ENCODE results near the gene TAS2R43. TPM values are rescaled to one million over a fixed set of nuclear protein-coding genes. Genes with fewer than 3 reads are reported as not detected.
"Not testable (repeated sequence)": the region's sequence is repeated elsewhere in the genome, so short reads cannot be mapped to it uniquely, and the experiment has no call there.

TAS2R43 gene
- total and polyA plus RNA-seq, 2 experiments from 2014 or later = not detected

DNA sequence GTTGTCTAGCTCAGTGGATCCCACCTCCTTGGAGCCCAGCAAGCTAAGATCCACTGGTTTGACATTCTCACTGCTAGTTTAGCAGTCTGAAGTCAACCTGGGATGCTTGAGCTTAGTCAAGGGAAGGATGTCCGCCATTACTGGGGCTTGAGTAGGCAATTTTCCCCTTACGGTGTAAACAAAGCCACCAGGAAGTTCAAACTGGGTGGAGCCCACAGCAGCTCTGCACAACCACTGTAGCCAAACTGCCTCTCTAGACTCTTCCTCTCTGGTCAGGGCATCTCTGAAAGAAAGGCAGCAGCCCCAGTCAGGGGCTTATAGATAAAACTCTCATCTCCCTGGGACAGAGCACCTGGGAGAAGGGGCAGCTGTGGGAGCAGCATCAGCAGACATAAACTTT is 16.7 kb upstream of the TAS2R43 start:
- no peak overlapping the region for H3K9ac ChIP-seq
- no peaks in the 10 kb centered on the region for H4K20me1 ChIP-seq (ENCODE audit: insufficient read depth)
- H3K27ac ChIP-seq = no peak overlapping the region
- no peak overlapping the region for H3K4me3 ChIP-seq
- H3K79me2 ChIP-seq (ENCODE audit: insufficient read depth) = peaks cover 86% of the 10 kb centered on the region
- TF ChIP-seq EZH2phosphoT487 (IDR thresholded peaks at IDR 0.05; ENCODE audit: insufficient read depth, low read depth) (no peak), EZH2 (IDR thresholded peaks at IDR 0.05; ENCODE audit: insufficient read depth, poor library complexity, severe bottlenecking) (no peak)
- 95 to 96% methylated on average over 2 of the region's 2 CpGs for WGBS, 2 experiments (ENCODE audit: low coverage in 1 of 2, low lambda C conversion rate in 2 of 2, missing lambda C conversion rate in 2 of 2)
- no peaks in the 10 kb centered on the region for H3K4me1 ChIP-seq (ENCODE audit: insufficient read depth)
- in situ Hi-C loops (cut with MboI) = no loop called here
- no peaks in the 10 kb centered on the region for H3K27me3 ChIP-seq (replicated peaks; ENCODE audit: insufficient read depth)
- H3K4me2 ChIP-seq (ENCODE audit: unreplicated experiment) = no peak overlapping the region
- H3F3A ChIP-seq (ENCODE audit: insufficient read depth) = no peaks in the 10 kb centered on the region
- no peaks in the 10 kb centered on the region for H3K9me3 ChIP-seq (ENCODE audit: low read depth)
- no peak for DNase-seq
- H2AFZ ChIP-seq = no peak overlapping the region
- no peaks in the 10 kb centered on the region for H3K9me2 ChIP-seq (ENCODE audit: insufficient read depth)
- H3K36me3 ChIP-seq (ENCODE audit: low read depth) = no peaks in the 10 kb centered on the region

DNA sequence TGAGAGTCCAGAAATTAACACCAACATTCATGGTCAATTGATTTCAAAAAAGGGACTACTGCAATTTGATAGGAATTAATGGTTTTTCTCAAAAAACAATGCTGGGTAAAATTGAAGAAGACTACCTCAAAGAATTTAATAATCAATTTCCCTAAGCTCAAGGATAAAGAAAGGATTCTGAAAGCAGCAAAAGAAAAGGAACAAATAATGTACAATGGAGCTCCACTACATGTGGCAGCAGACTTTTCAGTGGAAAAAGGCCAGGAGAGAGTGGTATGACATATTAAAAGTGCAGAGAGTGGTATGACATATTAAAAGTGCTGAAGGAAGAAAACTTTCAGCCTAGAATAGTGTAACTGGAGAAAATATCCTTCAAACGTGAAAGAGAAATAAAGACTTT is 15.6 kb upstream of the TAS2R43 start:
- no peaks in the 10 kb centered on the region for H3K27me3 ChIP-seq (replicated peaks; ENCODE audit: insufficient read depth)
- TF ChIP-seq EZH2 (IDR thresholded peaks at IDR 0.05; ENCODE audit: insufficient read depth, poor library complexity, severe bottlenecking) = no peak
- TF ChIP-seq EZH2phosphoT487 (IDR thresholded peaks at IDR 0.05; ENCODE audit: insufficient read depth, low read depth) = no peak
- no peaks in the 10 kb centered on the region for H3K9me3 ChIP-seq (ENCODE audit: low read depth)
- H3K4me2 ChIP-seq (ENCODE audit: unreplicated experiment) = no peak overlapping the region
- WGBS, 2 experiments (ENCODE audit: low coverage in 1 of 2, low lambda C conversion rate in 2 of 2, missing lambda C conversion rate in 2 of 2) = 97 to 100% methylated on average over 1 of the region's 1 CpG
- DNase-seq = no peak
- no peaks in the 10 kb centered on the region for H3K36me3 ChIP-seq (ENCODE audit: low read depth)
- H3K4me1 ChIP-seq (ENCODE audit: insufficient read depth) = no peaks in the 10 kb centered on the region
- no peak overlapping the region for H3K4me3 ChIP-seq
- H3F3A ChIP-seq (ENCODE audit: insufficient read depth) = no peaks in the 10 kb centered on the region
- no peak overlapping the region for H3K27ac ChIP-seq
- H3K79me2 ChIP-seq (ENCODE audit: insufficient read depth) = peaks cover 77% of the 10 kb centered on the region
- H4K20me1 ChIP-seq (ENCODE audit: insufficient read depth) = no peaks in the 10 kb centered on the region
- H2AFZ ChIP-seq = no peak overlapping the region
- no peak overlapping the region for H3K9ac ChIP-seq
- no peaks in the 10 kb centered on the region for H3K9me2 ChIP-seq (ENCODE audit: insufficient read depth)
- in situ Hi-C loops (cut with MboI) = no loop called here

DNA sequence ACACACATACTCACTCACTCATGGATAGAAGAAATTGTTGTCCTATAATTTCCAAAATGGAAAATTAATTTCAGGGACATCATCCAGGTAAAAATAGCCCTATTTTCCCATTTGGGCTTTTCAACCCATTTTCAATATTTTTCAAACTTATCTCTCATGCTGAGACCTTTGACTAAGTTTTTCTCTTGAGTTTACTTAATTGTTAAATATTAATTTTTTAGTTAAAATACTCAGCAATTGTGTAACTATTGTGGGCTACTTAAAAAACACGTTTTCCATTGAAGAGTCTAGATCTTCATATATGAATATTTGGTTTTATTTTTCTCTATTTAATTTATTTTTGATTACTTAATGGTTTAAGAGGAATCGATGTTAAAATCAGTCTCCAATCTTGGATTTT is 14.2 kb upstream of the TAS2R43 start:
- H3K4me2 ChIP-seq (ENCODE audit: unreplicated experiment) = no peak overlapping the region
- no peaks in the 10 kb centered on the region for H4K20me1 ChIP-seq (ENCODE audit: insufficient read depth)
- H3K27me3 ChIP-seq (replicated peaks; ENCODE audit: insufficient read depth) = no peaks in the 10 kb centered on the region
- H3F3A ChIP-seq (ENCODE audit: insufficient read depth) = no peaks in the 10 kb centered on the region
- no peaks in the 10 kb centered on the region for H3K36me3 ChIP-seq (ENCODE audit: low read depth)
- in situ Hi-C loops (cut with MboI) = no loop called here
- H3K79me2 ChIP-seq (ENCODE audit: insufficient read depth) = peaks cover 64% of the 10 kb centered on the region
- no peaks in the 10 kb centered on the region for H3K9me2 ChIP-seq (ENCODE audit: insufficient read depth)
- no peak for TF ChIP-seq EZH2 (IDR thresholded peaks at IDR 0.05; ENCODE audit: insufficient read depth, poor library complexity, severe bottlenecking)
- TF ChIP-seq EZH2phosphoT487 (IDR thresholded peaks at IDR 0.05; ENCODE audit: insufficient read depth, low read depth) = no peak
- WGBS, 2 experiments (ENCODE audit: low coverage in 1 of 2, low lambda C conversion rate in 2 of 2, missing lambda C conversion rate in 2 of 2) = 93 to 98% methylated on average over 2 of the region's 2 CpGs
- no peak overlapping the region for H3K9ac ChIP-seq
- no peaks in the 10 kb centered on the region for H3K4me1 ChIP-seq (ENCODE audit: insufficient read depth)
- no peak for DNase-seq
- no peak overlapping the region for H3K27ac ChIP-seq
- no peak overlapping the region for H3K4me3 ChIP-seq
- H2AFZ ChIP-seq = no peak overlapping the region
- no peaks in the 10 kb centered on the region for H3K9me3 ChIP-seq (ENCODE audit: low read depth)

DNA sequence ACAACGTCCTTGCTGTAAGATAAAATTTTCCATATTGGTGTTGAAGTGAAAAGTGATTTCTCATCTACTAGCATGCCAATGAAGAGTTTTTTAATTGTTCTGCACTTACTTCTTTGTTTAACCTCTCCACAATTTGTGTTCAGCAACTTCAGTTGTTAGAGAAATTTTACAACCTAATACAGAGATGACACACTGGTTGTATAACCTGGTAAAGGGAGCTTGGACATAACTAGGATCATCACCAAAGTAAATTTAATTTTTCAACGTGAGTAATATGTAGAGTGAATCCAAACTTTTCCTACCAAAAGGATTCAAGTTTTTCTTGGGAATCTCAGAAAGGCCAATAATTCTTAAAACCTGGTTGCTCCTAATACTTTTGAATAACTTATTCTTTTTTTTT is 13.4 kb upstream of the TAS2R43 start:
- 70 to 80% methylated on average over 2 of the region's 2 CpGs for WGBS, 2 experiments (ENCODE audit: low coverage in 1 of 2, low lambda C conversion rate in 2 of 2, missing lambda C conversion rate in 2 of 2)
- no peaks in the 10 kb centered on the region for H3K27me3 ChIP-seq (replicated peaks; ENCODE audit: insufficient read depth)
- TF ChIP-seq EZH2 (IDR thresholded peaks at IDR 0.05; ENCODE audit: insufficient read depth, poor library complexity, severe bottlenecking) (no peak), EZH2phosphoT487 (IDR thresholded peaks at IDR 0.05; ENCODE audit: insufficient read depth, low read depth) (no peak)
- H3K9me3 ChIP-seq (ENCODE audit: low read depth) = no peaks in the 10 kb centered on the region
- no peak for DNase-seq
- no peaks in the 10 kb centered on the region for H3K4me1 ChIP-seq (ENCODE audit: insufficient read depth)
- in situ Hi-C loops (cut with MboI) = no loop called here
- no peak overlapping the region for H3K4me2 ChIP-seq (ENCODE audit: unreplicated experiment)
- H2AFZ ChIP-seq = no peak overlapping the region
- H3K79me2 ChIP-seq (ENCODE audit: insufficient read depth) = peaks cover 64% of the 10 kb centered on the region
- H3K4me3 ChIP-seq = no peak overlapping the region
- H3K27ac ChIP-seq = no peak overlapping the region
- H3K9ac ChIP-seq = no peak overlapping the region
- no peaks in the 10 kb centered on the region for H3F3A ChIP-seq (ENCODE audit: insufficient read depth)
- no peaks in the 10 kb centered on the region for H4K20me1 ChIP-seq (ENCODE audit: insufficient read depth)
- no peaks in the 10 kb centered on the region for H3K9me2 ChIP-seq (ENCODE audit: insufficient read depth)
- H3K36me3 ChIP-seq (ENCODE audit: low read depth) = no peaks in the 10 kb centered on the region

DNA sequence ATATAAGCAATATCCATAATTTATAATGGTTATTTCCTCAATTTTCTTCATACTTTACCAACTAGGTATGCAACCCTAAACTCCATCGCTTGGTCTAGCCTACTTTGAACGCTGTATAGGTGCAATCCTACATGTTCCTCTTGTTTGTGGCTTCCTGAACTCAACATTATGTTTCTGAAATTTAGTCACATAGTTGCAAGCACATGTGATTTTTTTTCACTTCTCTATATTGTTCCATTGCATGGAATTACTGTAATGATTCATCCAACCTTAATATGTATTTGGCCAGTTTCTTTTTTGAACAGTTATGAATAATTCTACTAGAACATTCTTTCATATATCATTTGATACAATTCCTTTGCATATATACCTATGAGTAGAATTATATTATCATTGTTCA is 2.8 kb upstream of the TAS2R43 start:
- H3K4me3 ChIP-seq; H3K27me3 ChIP-seq (replicated peaks; ENCODE audit: insufficient read depth); in situ Hi-C loops (cut with MboI); H3K27ac ChIP-seq; H3F3A ChIP-seq (ENCODE audit: insufficient read depth); H2AFZ ChIP-seq; H3K36me3 ChIP-seq (ENCODE audit: low read depth); H3K9me3 ChIP-seq (ENCODE audit: low read depth); DNase-seq; H3K9ac ChIP-seq; H3K9me2 ChIP-seq (ENCODE audit: insufficient read depth); H4K20me1 ChIP-seq (ENCODE audit: insufficient read depth); H3K4me2 ChIP-seq (ENCODE audit: unreplicated experiment); H3K4me1 ChIP-seq (ENCODE audit: insufficient read depth): not testable (repeated sequence)
- peaks cover 17% of the 10 kb centered on the region for H3K79me2 ChIP-seq (ENCODE audit: insufficient read depth)
- WGBS, 2 experiments (ENCODE audit: low coverage in 1 of 2, low lambda C conversion rate in 2 of 2, missing lambda C conversion rate in 2 of 2) = no CpG with 5 or more reads among the region's 2 CpGs
